ENCODE data around the gene PIP4K2B. TPM values are rescaled to one million over a fixed set of nuclear protein-coding genes. Genes with fewer than 3 reads are reported as not detected.

PIP4K2B gene
- total and polyA plus RNA-seq, 2 of the 8 experiments (the other 6 are each of a cell fraction or from before 2014, with no cell fraction given): 21.5 to 57.8 TPM

DNA sequence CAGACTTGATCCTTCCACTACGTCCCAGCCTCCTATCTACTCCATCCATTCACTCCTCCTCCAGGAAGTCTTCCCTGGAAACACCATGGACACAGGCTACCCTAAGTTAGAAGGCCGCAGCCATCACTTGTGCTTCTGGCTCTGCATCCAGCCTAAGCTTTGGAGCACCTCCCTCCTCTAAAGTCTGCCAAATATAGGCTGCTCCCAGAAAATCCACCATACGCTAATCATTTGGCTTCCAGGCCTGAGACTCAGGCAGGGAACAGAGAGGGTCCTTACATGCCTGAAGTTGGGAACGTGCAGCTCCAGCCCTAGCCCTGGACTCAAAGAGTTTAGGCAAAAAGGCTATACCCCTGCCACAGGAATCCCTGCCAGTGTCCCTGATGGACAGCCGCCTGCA, 57.9 kb downstream of the PIP4K2B start (continued):
- TF ChIP-seq, protein P1, sequence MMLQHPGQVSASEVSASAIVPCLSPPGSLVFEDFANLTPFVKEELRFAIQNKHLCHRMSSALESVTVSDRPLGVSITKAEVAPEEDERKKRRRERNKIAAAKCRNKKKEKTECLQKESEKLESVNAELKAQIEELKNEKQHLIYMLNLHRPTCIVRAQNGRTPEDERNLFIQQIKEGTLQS (IDR thresholded peaks at IDR 0.05; ENCODE audit: insufficient read depth, low read depth, low read length): no peak
- TF ChIP-seq KDM4A (IDR thresholded peaks at IDR 0.05; ENCODE audit: low read depth, low read length, severe bottlenecking) (no peak), POLR2AphosphoS5 (IDR thresholded peaks at IDR 0.05; ENCODE audit: low read depth, low read length) (no peak), SAP30 (IDR thresholded peaks at IDR 0.05; ENCODE audit: insufficient read depth, insufficient replicate concordance, low read length) (no peak), NANOG (IDR thresholded peaks at IDR 0.05; ENCODE audit: insufficient read depth, low read depth, low read length, poor library complexity, severe bottlenecking) (no peak), HDAC6 (IDR thresholded peaks at IDR 0.05; ENCODE audit: low read depth, low read length) (no peak), SUZ12 (IDR thresholded peaks at IDR 0.05; ENCODE audit: low read length) (no peak)

All from H1 (cell line).